KMS-11 (cell line): ENCODE measurements around the gene ATP2C1.

Experiments used
- H2AFZ ChIP-seq: fragments of 200-600 bp; sonication (generic); 2 replicates; pipeline ENCODE4 v1.6.1; 2016; ENCODE audit warnings: antibody characterized with exemption, mixed run types, low read depth
- H3K27ac ChIP-seq: fragments of 200-600 bp; sonication (generic); 2 replicates; pipeline ENCODE4 v1.6.1; 2016; ENCODE audit warnings: mild to moderate bottlenecking, mixed run types
- H3K27me3 ChIP-seq: fragments of 200-600 bp; sonication (generic); 2 replicates; pipeline ENCODE4 v1.6.1; 2017; ENCODE audit warnings: mild to moderate bottlenecking, low read depth, mixed run types, moderate library complexity; ENCODE audit not compliant: insufficient read depth
- H3K36me3 ChIP-seq: fragments of 200-600 bp; sonication (generic); 2 replicates; pipeline ENCODE4 v1.6.1; 2017; ENCODE audit warnings: mild to moderate bottlenecking, mixed run types; ENCODE audit not compliant: insufficient read depth
- H3K4me1 ChIP-seq: fragments of 200-600 bp; sonication (generic); 2 replicates; pipeline ENCODE4 v1.6.1; 2016; ENCODE audit warnings: mild to moderate bottlenecking, low read depth, mixed run types; ENCODE audit not compliant: poor library complexity, severe bottlenecking
- H3K4me2 ChIP-seq: fragments of 200-600 bp; sonication (generic); 2 replicates; pipeline ENCODE4 v1.7.0; 2016; ENCODE audit warnings: mild to moderate bottlenecking, mixed run types
- H3K4me3 ChIP-seq: fragments of 200-600 bp; sonication (generic); IDR thresholded peaks from 2 replicates; pipeline ENCODE4 v1.6.1; 2017; ENCODE audit warnings: low read depth, low read length, mixed read lengths; ENCODE audit not compliant: insufficient read depth
- H3K79me2 ChIP-seq: fragments of 200-600 bp; sonication (generic); 2 replicates; pipeline ENCODE4 v1.6.1; 2016; ENCODE audit warnings: low read depth, mixed run types; ENCODE audit not compliant: insufficient read depth
- H3K9ac ChIP-seq: fragments of 200-600 bp; sonication (generic); 2 replicates; pipeline ENCODE4 v1.6.1; 2016; ENCODE audit warnings: mild to moderate bottlenecking, mixed run types
- H4K20me1 ChIP-seq: fragments of 200-600 bp; sonication (generic); 2 replicates; pipeline ENCODE4 v1.6.1; 2016; ENCODE audit warnings: mild to moderate bottlenecking, mixed run types; ENCODE audit not compliant: insufficient read depth
- TF ChIP-seq, protein P1 (sequence below): fragments of 200-600 bp; sonication (generic); conservative IDR thresholded peaks from 2 replicates; pipeline ENCODE4 v1.6.1; 2017; ENCODE audit warnings: low read depth, mild to moderate bottlenecking, antibody characterized with exemption, low read length, moderate library complexity, mixed read lengths

The ATP2C1 gene

DNA sequence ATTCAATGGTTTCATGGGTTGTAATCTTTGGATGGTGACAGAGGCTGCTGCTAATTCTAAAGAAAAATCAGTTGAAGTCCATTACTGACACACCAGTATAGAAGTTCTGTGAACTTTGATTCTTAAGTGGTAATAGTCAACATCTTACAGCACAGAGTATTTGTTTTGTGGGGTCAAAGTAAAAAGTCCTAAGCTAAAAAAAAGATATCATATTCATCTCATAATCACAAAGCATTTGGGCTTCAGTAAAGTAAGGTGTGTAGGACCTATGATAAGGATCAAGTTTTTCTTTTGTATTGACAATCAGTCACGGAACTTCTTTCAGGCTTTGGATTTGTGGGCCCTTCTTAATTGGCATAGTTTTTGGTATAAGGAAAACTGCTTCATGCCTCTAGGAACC is 131.7 kb downstream of the ATP2C1 start:
- Histone ChIP-seq H2AFZ (peak overlapping the region; percentile 70; the same call in 1 of the 2 replicates), H4K20me1 (no peaks in the 10 kb centered on the region), H3K36me3 (no peaks in the 10 kb centered on the region), H3K4me2 (peak overlapping the region; percentile 61), H3K27me3 (no peaks in the 10 kb centered on the region), H3K27ac (no peak overlapping the region), H3K79me2 (no peaks in the 10 kb centered on the region), H3K4me3 (no peak overlapping the region), H3K9ac (peak overlapping the region; percentile 88; the same call in 1 of the 2 replicates), H3K4me1 (peaks cover 11% of the 10 kb centered on the region)
- TF ChIP-seq, protein P1, sequence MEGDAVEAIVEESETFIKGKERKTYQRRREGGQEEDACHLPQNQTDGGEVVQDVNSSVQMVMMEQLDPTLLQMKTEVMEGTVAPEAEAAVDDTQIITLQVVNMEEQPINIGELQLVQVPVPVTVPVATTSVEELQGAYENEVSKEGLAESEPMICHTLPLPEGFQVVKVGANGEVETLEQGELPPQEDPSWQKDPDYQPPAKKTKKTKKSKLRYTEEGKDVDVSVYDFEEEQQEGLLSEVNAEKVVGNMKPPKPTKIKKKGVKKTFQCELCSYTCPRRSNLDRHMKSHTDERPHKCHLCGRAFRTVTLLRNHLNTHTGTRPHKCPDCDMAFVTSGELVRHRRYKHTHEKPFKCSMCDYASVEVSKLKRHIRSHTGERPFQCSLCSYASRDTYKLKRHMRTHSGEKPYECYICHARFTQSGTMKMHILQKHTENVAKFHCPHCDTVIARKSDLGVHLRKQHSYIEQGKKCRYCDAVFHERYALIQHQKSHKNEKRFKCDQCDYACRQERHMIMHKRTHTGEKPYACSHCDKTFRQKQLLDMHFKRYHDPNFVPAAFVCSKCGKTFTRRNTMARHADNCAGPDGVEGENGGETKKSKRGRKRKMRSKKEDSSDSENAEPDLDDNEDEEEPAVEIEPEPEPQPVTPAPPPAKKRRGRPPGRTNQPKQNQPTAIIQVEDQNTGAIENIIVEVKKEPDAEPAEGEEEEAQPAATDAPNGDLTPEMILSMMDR = no peak

DNA sequence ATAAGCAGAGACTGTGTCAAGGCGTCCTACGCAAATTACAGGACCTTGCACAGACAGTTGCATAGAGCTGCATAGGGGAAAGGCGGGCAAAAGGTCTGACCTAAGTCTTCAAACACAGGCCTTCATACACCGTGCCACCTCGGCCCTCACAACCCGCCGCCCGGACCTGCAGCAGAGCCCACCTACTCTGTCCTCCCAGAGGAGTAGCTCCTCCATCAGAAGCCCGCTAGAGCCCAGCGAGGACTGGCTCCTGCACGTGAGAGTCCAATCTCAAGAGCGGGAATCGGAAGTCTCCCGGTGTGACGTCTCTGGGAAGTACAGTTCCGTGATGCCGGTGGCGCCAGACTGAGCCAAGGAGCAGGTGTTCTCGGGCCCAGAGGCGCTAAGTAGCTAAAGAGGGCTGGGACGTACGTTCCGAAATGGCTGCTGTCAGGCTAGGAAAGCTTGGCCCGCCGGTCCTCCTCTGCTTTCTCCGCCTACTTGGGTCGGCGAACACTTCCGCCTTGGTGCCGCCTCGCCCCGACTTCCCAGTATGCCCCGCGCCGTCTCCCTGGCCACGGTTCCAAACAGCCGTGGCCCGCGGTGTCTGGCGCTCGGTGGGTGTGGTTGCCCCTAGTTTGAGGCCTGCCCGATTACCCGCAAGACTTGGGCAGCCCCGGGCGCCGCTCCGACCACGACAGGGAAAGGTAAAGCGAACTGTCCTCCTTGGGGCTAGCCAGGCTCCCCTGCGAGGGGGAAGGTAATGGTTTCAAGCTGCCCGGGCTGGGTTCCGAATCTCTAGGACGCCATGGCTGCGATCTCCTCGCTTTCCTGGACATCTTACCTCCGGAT is 132.7 kb downstream of the ATP2C1 start, which contains the start of the genes ASTE1 and NEK11:
Gene ASTE1, minus strand, starts transcription at position 505 of the 831 bp plus-strand sequence. CDS start 1,519 bp downstream, outside the sequence.
Gene NEK11, plus strand, starts transcription at position 557 of the 831 bp plus-strand sequence. CDS start 2,832 bp downstream, outside the sequence.
- TF ChIP-seq, protein P1 = 0 out of 2 replicates have a peak, but pooled peaks have one; percentile 14
- Histone ChIP-seq H3K27me3 (no peaks in the 10 kb centered on the region), H3K4me2 (peak within 1 kb of the TSS; percentile 61), H3K4me1 (peaks cover 11% of the 10 kb centered on the region), H4K20me1 (no peaks in the 10 kb centered on the region), H3K4me3 (peak within 1 kb of the TSS; percentile 98), H3K27ac (peak within 1 kb of the TSS; percentile 79), H2AFZ (peak within 1 kb of the TSS; percentile 70), H3K79me2 (no peaks in the 10 kb centered on the region), H3K9ac (peak within 1 kb of the TSS; percentile 88), H3K36me3 (no peaks in the 10 kb centered on the region)

DNA sequence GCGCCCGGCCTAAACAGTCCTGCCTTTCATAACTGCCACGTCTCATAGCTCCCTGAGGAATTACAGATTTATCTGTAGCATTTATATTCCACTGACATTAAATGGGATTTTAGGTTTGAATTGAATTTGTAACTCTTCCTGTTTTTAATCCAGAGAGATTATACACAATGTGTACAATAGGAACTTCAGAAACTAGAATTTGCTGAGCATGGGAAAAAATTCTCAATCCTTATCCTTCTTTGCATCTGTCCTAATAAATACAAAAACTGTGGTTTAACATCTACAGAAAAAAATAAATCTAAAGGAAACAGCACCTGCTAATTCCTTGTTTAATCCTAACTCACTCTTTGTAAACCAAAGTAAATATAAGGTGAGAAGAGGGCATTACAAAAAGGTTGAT is 135.0 kb downstream of the ATP2C1 start:
- H3K79me2 ChIP-seq = no peaks in the 10 kb centered on the region
- H3K36me3 ChIP-seq = no peaks in the 10 kb centered on the region
- H3K4me2 ChIP-seq = no peak overlapping the region
- H4K20me1 ChIP-seq = no peaks in the 10 kb centered on the region
- no peaks in the 10 kb centered on the region for H3K27me3 ChIP-seq
- H3K4me1 ChIP-seq = peaks cover 11% of the 10 kb centered on the region
- TF ChIP-seq, protein P1 = no peak
- no peak overlapping the region for H3K4me3 ChIP-seq
- no peak overlapping the region for H2AFZ ChIP-seq
- H3K9ac ChIP-seq = no peak overlapping the region
- no peak overlapping the region for H3K27ac ChIP-seq

DNA sequence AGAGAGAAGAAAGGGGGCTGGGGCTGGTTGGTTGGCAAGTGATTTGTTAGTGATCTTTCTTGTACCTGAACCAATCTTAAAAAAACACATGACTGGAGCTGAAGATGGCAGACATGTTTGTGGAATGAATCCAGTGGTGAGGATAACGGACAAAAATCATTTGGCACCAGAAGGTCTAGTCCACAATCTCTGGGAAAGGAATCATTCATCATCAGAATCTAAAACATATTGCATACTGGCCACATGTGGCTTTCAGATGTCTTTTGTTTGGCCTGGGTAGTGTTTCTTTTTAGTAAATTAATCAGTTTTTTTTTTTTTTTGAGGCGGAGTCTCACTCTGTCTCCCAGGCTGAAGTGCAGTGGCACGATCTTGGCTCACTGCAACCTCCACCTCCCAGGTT is 137.8 kb downstream of the ATP2C1 start:
- no peak overlapping the region for H3K4me3 ChIP-seq
- no peak overlapping the region for H2AFZ ChIP-seq
- no peaks in the 10 kb centered on the region for H3K27me3 ChIP-seq
- no peak overlapping the region for H3K27ac ChIP-seq
- H3K9ac ChIP-seq = no peak overlapping the region
- no peaks in the 10 kb centered on the region for H4K20me1 ChIP-seq
- TF ChIP-seq, protein P1 = no peak
- peaks cover 3% of the 10 kb centered on the region for H3K4me1 ChIP-seq
- H3K79me2 ChIP-seq = no peaks in the 10 kb centered on the region
- H3K4me2 ChIP-seq = no peak overlapping the region
- H3K36me3 ChIP-seq = no peaks in the 10 kb centered on the region
